H1 (cell line): ENCODE measurements around the gene TBC1D7. TPM values are rescaled to one million over a fixed set of nuclear protein-coding genes. Genes with fewer than 3 reads are reported as not detected.

ENCODE experiments used
- ASH2L ChIP-seq: fragments of 200-600, 300-600 bp; sonication (generic); IDR thresholded peaks from one replicate; pipeline ENCODE4 v1.7.1; 2017; ENCODE audit warnings: low read length
- BACH1 ChIP-seq: IDR thresholded peaks from 2 replicates; pipeline ENCODE4 v1.6.1; 2012; ENCODE audit warnings: low read length, improper control_type of control experiment
- CHD2 ChIP-seq: IDR thresholded peaks from 2 replicates; pipeline ENCODE4 v1.6.1; 2012; ENCODE audit warnings: low read length, improper control_type of control experiment
- CHD7 ChIP-seq: fragments of 300-600 bp; sonication (generic); IDR thresholded peaks from 2 replicates; pipeline ENCODE4 v1.7.1; 2012; ENCODE audit warnings: low read length, moderate library complexity, mild to moderate bottlenecking, inconsistent platforms; ENCODE audit not compliant: insufficient replicate concordance
- KDM5A ChIP-seq: fragments of 200-600 bp; IDR thresholded peaks from 2 replicates; pipeline ENCODE4 v1.7.1; 2012; ENCODE audit warnings: mild to moderate bottlenecking, low read length, inconsistent platforms, mixed read lengths
- MAX ChIP-seq: IDR thresholded peaks from 2 replicates; pipeline ENCODE4 v1.6.1; 2012; ENCODE audit warnings: inconsistent platforms
- SP4 ChIP-seq: IDR thresholded peaks from 2 replicates; pipeline ENCODE4 v1.6.1; 2012; ENCODE audit warnings: low read length, inconsistent platforms
- SUZ12 ChIP-seq: fragments of 200-600 bp; sonication (generic); IDR thresholded peaks from 2 replicates; pipeline ENCODE4 v1.6.1; 2012; ENCODE audit warnings: mild to moderate bottlenecking, inconsistent platforms, low read length, moderate library complexity, mixed read lengths
- TBP ChIP-seq: IDR thresholded peaks from 2 replicates; pipeline ENCODE4 v1.6.1; 2011; ENCODE audit warnings: low read depth, low read length, improper control_type of control experiment
- ZNF274 ChIP-seq: IDR thresholded peaks from 2 replicates; pipeline ENCODE4 v1.7.0; 2012; ENCODE audit warnings: low read length, borderline replicate concordance; ENCODE audit errors: extremely low read depth
- polyA plus RNA-seq, 7 experiments: library from polyadenylated mRNA; depleted of rRNA in 3 of 7; stranded (reverse) in 5 of 7; unstranded in 2 of 7; fragments of >200 nt in 5 of 7; fragments of 200-250 nt in 2 of 7; gene quantifications; 1 replicate in 5 of 7; 2 replicates in 1 of 7; 4 replicates in 1 of 7; pipeline versions ENCODE4 v1.2.1 to v1.2.3, GENCODE V29; 2011 to 2013; ENCODE audit warnings: missing spikeins in 2 of 7, mixed read lengths in 2 of 7
- total RNA-seq: library from RNA; stranded (reverse); fragmentation: NEBNext Ultra II Directional; extraction: Animal tissue kit (Norgen Biotek cat#: 25700); gene quantifications from 2 replicates; pipeline ENCODE4 v1.2.1, GENCODE V29; 2021

TBC1D7 gene
- total and polyA plus RNA-seq, 2 of the 8 experiments (the other 6 are each of a cell fraction or from before 2014, with no cell fraction given): 46.1 to 55.2 TPM

GRCh38 chr6:13360671-13361540 is 32.6 kb upstream of the TBC1D7 start (continued):
- no peak for TF ChIP-seq CHD7
- TF ChIP-seq ZNF274: no peak
- no peak for TF ChIP-seq KDM5A
- no peak for TF ChIP-seq CHD2
- no peak for TF ChIP-seq MAX
- no peak for TF ChIP-seq SUZ12
- no peak for TF ChIP-seq SP4
- TF ChIP-seq BACH1: no peak
- no peak for TF ChIP-seq ASH2L
- no peak for TF ChIP-seq TBP
